ENCODE results near the gene SEC24C.
A peak's percentile ranks its signal among the peaks of the same experiment; 100 is the strongest.
"Not testable (repeated sequence)": the region's sequence is repeated elsewhere in the genome, so short reads cannot be mapped to it uniquely, and the experiment has no call there.

Gene SEC24C

DNA sequence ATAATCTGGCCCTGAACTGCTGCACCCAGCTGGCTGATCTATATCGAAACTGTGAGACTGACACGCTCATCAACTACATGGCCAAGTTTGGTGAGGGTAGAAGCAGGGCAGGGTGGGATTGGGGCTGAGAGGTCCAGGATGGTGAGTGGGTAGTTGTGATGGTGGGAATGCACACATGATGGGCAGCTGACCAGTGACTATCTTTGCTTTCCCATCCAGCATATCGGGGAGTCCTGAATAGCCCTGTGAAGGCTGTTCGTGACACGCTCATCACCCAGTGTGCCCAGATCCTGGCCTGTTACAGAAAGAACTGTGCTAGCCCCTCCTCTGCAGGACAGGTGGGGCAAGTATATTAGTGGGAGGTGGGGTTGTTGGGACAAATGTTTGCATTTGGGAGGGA lies 25.2 kb downstream of the SEC24C start:
- DNase-seq, result no peak

DNA sequence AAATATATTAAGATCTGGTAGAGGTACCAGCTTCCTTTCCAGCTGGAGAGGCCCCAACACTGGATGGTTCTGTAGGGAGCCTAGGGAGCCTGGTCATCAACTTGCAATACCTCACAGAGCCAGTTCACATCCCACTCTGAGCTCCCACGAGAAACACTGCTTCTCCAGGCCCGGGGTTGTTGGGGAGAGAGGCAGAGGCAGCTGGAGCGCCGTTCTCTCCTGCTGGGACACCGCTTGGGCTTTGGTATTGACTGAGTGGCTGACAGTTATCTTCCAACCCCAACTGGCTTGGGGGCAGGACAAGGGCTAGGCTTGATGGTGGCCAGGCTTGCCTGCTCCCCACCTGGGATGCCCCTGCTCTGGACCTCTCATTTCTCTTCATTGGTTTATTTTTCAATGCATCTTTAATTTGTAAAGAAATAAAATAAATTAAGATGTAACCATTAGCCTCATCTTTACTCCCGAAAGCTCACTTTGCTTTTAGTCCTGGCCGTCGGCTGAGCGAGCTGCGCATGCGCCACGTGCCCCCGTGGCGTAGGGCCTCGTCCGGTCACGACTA lies 27.6 kb downstream of the SEC24C start:
- peak in 14 of 58 donors; percentile 4 to 93 (median 80) for DNase-seq

GRCh38 chr10:73772281-73773151 lies 28.3 kb downstream of the SEC24C start:
- DNase-seq, result peak in 57 of 58 donors; percentile 34 to 96 (median 84)

DNA sequence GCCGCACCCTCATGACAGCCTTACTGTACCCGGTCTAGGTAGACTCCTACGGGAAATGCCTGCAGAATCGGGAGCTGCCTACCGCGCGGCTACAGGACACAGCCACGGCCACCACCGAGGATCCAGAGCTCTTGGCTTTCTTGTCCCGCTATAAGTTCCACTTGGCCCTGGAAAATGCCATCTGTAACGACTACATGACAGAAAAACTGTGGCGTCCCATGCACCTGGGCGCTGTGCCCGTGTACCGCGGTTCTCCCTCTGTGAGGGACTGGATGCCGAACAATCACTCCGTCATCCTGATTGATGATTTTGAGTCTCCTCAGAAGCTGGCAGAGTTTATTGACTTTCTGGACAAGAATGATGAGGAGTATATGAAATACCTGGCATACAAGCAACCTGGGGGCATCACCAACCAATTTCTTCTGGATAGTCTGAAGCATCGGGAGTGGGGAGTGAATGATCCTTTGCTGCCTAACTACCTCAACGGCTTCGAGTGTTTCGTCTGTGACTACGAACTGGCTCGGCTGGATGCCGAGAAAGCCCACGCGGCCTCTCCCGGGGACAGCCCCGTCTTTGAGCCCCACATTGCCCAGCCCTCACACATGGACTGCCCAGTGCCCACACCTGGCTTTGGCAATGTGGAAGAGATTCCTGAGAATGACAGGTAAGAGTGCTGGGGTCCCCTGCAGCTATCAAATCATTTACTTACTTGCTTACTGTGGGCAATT lies 29.1 kb downstream of the SEC24C start:
- DNase-seq, result peak in 13 of 58 donors; percentile 9 to 61 (median 41)

- peak in 1 of 58 donors; percentile 1 for DNase-seq
These were observed 30.5 kb downstream of the SEC24C start for GRCh38 chr10:73774637-73775036.

- no peak for DNase-seq
These were observed 34.8 kb downstream of the SEC24C start for GRCh38 chr10:73779018-73779417.

DNA sequence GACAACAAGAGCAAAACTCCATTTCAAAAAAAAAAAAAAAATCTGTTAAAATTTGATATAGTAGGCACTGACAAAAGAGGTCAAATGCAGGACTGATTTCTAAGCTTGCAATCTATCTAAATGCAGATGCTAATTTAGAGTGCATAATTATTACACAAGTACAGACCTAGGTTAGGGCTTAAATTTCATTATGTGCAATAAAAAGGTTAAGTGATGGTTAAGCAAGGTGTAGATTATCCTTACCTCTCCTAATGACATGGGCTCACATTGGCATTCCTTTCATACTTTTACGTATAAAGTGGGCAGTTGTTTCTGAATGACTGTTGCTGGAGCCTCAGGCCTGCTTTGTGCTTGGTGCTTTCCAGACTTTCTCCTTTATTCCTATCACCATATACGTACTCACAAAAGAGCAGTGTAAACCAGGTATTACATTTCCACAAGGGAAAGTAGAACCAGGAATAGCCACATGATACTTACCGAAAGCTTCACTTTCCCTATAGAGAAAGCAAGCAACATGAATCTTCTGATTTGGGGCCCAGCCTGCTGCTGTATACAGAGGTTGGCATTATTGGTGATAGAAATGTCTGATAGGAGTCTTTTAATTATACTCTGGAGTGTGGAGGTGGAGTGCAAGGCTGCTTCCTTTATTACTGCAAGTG lies 35.5 kb downstream of the SEC24C start:
- no peak for DNase-seq

DNA sequence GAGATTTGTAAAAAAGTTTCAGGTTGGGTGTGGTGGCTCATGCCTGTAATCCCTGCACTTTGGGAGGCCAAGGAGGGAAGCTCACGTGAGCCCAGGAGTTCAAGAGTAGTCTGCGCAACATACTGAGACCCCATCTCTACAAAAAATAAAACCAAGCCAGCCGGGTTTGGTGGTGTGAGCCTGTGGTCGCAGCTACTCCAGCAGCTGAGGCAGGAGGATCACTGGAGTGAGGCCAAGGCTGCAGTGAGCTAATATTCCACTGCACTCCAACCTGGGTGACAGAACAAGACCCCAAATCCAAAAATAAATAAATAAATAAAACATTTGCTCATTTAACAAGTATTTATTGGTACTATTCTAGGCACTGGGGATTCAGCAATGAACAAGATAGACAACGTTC lies 36.1 kb downstream of the SEC24C start:
- no peak for DNase-seq

- DNase-seq, result no peak
These were observed 36.8 kb downstream of the SEC24C start for GRCh38 chr10:73780966-73781365.

GRCh38 chr10:73781548-73781878 lies 37.3 kb downstream of the SEC24C start:
- DNase-seq, result no peak

DNA sequence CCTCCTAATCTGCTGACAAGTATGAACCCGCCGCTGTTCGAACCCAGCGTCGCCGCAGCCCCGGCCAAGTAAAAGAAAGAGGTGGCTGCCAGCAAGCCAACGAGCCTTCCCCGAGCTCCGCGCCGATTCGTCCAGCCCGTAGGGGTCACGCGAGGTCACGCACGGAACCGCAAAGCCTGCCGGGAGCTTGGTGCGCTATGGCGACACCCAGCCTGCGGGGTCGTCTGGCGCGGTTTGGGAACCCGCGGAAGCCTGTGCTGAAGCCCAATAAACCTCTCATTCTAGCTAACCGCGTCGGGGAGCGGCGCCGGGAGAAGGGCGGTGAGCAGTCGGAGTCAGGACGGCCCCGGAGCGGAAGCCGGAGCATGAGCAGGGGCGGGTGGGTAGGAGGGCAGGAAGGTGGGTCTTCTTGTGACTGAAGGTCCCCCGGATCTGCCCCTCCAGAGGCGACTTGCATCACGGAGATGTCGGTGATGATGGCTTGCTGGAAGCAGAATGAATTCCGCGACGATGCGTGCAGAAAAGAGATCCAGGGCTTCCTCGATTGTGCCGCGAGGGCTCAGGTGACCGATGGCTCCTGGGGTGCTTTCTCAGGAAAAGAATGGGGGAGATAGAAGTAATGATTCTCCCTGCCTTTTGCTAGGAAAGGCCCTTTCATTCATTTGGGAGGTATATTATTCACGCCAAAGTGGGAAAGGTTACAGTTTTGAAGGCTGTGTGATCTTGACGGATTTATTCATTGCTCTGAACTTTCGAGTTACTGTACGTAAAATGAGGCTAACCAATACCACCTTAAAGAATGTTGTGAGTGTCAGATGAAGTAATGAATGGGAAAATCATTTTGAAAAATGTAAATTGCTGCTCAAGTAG lies 37.9 kb downstream of the SEC24C start, which contains the start of gene CHCHD1:
TSS of gene CHCHD1 (plus strand) at position 170 of the 870 bp plus-strand sequence. CDS start at position 198, 28 bp downstream.
- peak; percentile 30 to 93 (median 85) for DNase-seq

- no peak for DNase-seq
These were observed 38.5 kb downstream of the SEC24C start for GRCh38 chr10:73782749-73783085.

DNA sequence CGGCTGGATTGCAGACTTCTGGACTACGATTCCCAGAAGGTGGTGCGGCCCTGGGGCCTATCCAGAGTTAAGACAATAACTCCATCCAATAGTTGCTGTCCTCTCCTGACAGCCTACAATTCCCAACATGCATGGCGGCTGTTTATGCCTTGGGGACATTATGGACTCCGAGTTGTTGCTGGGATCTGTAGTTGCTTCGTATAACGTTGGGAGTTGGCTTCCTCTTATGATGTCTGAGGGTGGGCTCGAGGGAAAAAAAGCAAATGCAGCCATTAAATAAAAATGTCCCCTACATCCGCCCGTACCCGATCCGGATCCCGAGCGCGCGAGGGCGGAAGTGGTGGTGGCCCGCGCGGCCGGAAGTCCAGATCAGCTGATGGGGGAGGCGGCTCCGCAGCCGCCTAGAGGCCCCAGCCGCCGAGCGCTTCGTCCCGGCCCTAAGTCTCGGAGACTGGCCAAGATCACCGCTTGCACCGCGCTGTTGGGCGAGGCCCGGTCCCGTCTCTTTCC lies 41.1 kb downstream of the SEC24C start, which contains the start of gene ZSWIM8:
TSS of gene ZSWIM8 (plus strand) at position 396 of the 510 bp plus-strand sequence. CDS start 273 bp downstream, outside the sequence.
- DNase-seq, result peak; percentile 60 to 98 (median 92)

DNA sequence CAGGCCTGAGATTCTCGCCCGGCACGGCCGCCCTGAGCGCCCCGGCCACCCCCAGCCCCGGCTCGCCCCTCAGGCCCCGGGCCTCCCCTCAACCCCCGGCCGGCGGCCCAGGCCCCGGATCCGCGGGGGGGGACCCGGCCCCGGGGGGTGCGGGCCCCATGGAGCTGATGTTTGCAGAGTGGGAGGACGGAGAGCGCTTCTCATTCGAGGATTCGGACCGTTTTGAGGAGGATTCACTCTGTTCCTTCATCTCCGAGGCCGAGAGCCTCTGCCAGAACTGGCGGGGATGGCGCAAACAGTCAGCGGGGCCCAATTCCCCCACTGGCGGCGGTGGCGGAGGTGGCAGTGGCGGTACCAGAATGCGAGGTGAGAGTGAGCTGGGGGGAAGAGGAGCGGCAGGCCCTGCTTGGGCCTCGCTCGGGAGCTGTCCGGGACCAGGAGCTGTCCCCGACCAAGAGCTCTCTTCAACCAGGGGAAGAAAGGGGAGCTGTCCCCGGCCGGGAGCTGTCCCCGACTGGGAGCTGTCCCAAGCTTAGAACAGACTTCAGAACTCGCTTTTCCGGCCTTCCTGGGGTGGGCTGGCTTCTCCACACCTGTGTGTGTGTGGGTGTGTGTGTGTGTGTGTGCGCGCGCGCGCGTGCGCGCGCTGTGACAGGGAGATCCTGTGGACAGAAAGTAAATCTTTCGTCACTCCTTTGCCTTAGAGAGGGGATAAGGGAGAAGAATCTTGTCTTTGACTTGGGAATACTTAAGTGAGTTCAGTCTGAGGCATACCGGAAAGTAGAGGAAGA lies 41.7 kb downstream of the SEC24C start:
- peak in 9 of 58 donors; percentile 37 to 60 (median 46) for DNase-seq

GRCh38 chr10:73786512-73786885 lies 42.3 kb downstream of the SEC24C start:
- no peak for DNase-seq

DNA sequence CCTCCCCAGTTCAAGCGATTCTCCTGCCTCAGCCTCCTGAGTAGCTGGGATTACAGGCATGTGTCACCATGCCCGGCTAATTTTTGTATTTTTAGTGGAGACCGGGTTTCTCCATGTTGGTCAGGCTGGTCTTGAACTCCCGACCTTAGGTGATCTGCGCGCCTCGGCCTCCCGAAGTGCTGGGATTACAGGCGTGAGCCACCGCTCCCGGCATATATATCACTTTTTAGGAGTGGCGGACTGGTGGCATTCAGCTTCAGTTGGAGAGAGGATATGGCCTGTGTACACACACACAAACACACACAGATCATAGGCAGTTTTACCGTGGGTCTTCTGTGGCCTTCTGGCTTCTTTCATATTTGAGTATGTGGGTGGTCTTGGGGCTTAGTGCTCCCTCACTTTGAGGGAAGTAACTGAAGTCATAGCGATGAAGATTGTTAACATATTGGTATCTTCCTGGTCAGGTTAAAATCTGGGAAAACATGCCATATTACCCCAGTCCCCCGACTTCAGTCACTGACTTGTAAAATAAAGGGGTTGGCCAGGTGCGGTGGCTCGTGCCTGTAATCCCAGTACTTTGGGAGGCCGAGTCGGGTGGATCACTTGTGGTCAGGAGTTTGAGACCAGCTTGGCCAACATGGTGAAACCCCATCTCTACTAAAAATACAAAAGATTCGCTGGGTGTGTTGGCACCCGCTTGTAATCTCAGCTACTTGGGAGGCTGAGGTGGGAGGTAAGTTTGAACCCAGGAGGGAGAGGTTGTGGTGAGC lies 43.0 kb downstream of the SEC24C start:
- DNase-seq, result not testable (repeated sequence)

DNA sequence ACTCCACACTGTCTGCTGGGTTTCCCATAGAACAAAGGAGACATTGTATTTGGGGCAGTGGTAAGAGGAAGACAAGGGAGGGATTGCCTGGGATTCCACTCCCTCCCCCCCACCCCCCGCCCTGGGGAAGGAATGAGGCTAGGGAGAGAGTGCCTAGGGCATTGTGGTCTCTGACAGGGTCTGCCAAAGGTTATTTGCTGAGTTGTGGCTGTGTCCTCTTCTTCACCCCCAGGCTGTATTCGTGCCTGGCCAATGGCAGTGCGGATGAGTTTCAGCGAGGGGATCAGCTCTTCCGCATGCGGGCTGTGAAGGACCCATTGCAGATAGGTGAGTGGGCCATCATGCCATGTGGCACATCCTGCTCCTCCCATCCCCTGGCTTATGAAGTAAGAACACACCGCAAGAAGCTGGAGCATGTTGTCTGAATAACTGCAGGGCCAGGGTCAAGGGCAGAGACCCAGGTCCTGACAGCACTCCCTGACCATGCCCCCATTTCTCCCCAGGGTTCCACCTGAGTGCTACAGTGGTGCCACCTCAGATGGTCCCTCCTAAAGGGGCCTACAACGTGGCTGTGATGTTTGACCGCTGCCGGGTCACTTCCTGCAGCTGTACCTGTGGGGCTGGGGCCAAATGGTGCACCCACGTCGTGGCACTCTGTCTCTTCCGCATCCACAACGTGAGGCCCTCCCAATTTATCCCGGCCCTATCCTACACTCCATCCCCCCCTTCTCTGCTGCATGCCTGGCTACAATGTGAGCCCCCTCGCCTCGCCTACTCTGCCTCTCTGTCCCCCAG lies 44.9 kb downstream of the SEC24C start:
- DNase-seq, result no peak

DNA sequence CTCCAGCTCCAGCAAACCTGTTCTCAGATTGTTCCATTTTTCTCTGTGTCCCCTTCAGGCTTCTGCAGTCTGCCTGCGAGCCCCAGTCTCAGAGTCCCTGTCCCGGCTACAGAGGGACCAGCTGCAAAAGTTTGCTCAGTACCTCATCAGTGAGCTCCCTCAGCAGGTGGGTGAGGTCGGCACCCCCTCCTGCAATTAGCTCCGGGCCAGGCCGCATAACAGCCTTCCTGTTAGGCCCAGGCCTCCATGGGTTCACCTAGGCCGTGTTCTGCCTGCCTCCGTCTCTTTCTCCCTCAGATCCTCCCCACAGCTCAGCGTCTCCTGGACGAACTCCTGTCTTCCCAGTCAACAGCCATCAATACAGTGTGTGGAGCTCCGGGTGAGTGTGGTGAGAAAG lies 45.5 kb downstream of the SEC24C start:
- no peak for DNase-seq

All from anterior cingulate cortex (tissue), 58 donors.